ENCODE data around the gene TELO2.

DNA sequence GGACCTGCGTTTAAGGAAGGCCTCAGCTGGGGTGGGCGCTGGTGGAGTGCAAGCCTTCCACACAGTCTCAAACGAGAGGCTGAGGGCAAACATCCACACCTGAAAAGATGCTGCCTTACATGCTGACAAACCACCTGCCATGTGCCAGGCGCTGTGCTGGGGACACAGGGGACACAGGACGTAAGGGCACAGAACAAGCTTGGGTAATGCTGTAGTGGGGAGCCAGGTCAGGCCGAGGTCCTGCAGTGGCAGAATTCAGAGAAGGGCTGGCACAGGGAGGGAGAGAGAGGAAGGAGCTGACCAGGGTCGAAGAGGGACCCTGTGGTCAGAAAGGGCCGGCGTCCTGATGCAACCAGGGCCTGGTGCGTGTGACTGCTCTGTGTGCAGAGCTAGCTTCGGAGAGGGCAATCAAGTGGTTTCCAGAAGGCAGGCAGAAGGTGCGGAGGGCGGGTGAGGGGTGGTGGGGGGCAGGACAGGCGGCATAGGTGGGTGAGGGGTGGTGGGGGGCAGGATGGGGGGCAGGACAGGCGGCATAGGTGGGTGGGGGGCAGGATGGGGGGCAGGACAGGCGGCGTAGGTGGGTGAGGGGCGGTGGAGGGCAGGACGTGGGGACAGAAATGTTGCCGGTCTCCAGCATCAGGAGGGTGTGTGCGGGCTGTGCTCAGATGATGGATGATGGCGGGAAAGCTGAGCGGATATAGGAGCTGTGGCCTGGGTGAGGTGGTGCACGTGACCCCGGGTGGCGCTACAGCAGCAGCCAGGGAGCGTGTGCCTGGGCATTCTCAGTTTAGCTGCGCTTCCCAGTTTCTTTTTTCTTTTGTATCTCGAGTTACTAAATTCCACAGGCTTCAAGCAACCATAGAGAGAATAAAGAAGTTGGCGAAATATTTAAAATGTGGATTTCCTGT, 18.8 kb downstream of the TELO2 start:
- TF ChIP-seq POLR2A (IDR thresholded peaks at IDR 0.05; ENCODE audit: low read depth, low read length) (no peak), POLR2AphosphoS5 (IDR thresholded peaks at IDR 0.05; ENCODE audit: low read depth, low read length) (peak; percentile 58; the same call in 1 of the 2 replicates), TAF1 (IDR thresholded peaks at IDR 0.05; ENCODE audit: borderline replicate concordance, low read depth, low read length) (no peak)

All from GM12892 (cell line).